ENCODE data around the gene DRP2.

DNA sequence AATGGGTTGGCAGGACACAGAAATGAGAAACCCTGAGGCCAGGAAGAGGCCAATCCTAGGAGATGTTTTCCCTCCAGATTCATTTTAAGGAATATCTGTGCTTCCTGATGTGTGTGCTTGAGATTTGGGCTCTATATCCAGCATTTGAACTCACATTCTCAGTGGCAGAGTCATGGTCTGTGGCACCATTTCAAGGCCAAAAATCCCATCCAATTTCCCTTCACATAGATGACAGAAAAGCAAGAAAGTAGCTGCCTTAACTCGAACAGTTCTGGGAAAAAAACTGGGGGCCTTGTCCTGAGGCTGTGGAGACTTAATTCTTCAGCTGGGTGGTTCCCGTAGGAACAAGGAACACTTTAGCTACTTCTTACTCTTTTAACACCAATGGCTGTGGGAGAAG, 44.2 kb downstream of the DRP2 start:
- TF ChIP-seq, protein P1, sequence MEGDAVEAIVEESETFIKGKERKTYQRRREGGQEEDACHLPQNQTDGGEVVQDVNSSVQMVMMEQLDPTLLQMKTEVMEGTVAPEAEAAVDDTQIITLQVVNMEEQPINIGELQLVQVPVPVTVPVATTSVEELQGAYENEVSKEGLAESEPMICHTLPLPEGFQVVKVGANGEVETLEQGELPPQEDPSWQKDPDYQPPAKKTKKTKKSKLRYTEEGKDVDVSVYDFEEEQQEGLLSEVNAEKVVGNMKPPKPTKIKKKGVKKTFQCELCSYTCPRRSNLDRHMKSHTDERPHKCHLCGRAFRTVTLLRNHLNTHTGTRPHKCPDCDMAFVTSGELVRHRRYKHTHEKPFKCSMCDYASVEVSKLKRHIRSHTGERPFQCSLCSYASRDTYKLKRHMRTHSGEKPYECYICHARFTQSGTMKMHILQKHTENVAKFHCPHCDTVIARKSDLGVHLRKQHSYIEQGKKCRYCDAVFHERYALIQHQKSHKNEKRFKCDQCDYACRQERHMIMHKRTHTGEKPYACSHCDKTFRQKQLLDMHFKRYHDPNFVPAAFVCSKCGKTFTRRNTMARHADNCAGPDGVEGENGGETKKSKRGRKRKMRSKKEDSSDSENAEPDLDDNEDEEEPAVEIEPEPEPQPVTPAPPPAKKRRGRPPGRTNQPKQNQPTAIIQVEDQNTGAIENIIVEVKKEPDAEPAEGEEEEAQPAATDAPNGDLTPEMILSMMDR (IDR thresholded peaks at IDR 0.05 in 2 of 3, conservative IDR thresholded peaks at IDR 0.05 in 1 of 3; ENCODE audit: borderline replicate concordance in 1 of 3, insufficient read depth in 1 of 3, low read depth in 2 of 3, low read length in 2 of 3), result no peak
- TF ChIP-seq EZH2 (IDR thresholded peaks at IDR 0.05), result no peak
- TF ChIP-seq POLR2A (IDR thresholded peaks at IDR 0.05; ENCODE audit: borderline replicate concordance, extremely low read depth, insufficient read depth, insufficient read length), result no peak
- TF ChIP-seq POLR2AphosphoS5 (IDR thresholded peaks at IDR 0.05; ENCODE audit: low read depth, low read length), result no peak
